Uterus (tissue), 2 donors: Measurements from ENCODE around the gene RASA3.

ENCODE experiments used
- CTCF ChIP-seq, 4 experiments: fragments of 200-600 bp in 2 of 4; fragments of 450-650 bp in 2 of 4; sonication (generic) in 2 of 4; IDR thresholded peaks; one replicate each; pipeline ENCODE4 v1.5.1; 2016 to 2019; ENCODE audit warnings: antibody characterized with exemption in 4 of 4, mild to moderate bottlenecking in 2 of 4, moderate library complexity in 1 of 4
- POLR2A ChIP-seq, 2 donors: fragments of 450-650 bp; IDR thresholded peaks; one replicate each; pipeline ENCODE4 v1.6.1; 2016; ENCODE audit warnings: antibody characterized with exemption in 2 of 2, mild to moderate bottlenecking in 1 of 2, moderate library complexity in 1 of 2

- TF ChIP-seq POLR2A (IDR thresholded peaks at IDR 0.05) (no peak), CTCF (IDR thresholded peaks at IDR 0.05) (no peak)
Observed at GRCh38 chr13:114059946-114060860, 72.2 kb downstream of the RASA3 start.
